DOHH2 (cell line): ENCODE measurements around the gene CD151.

Experiments used
- H3F3A ChIP-seq: fragments of 200-600 bp; sonication (generic), shearing (Covaris generic); 2 replicates; pipeline ENCODE4 v1.6.0; 2016; ENCODE audit warnings: antibody characterized with exemption, mild to moderate bottlenecking; ENCODE audit not compliant: control insufficient read depth, insufficient read depth
- H3K27ac ChIP-seq: fragments of 200-600 bp; sonication (generic); 2 replicates; pipeline ENCODE4 v1.5.1; 2014; ENCODE audit warnings: low read depth, mild to moderate bottlenecking, low read length, moderate library complexity
- H3K27me3 ChIP-seq: fragments of 200-600 bp; sonication (generic); 2 replicates; pipeline ENCODE4 v1.6.1; 2014; ENCODE audit warnings: mild to moderate bottlenecking, low read length, mixed read lengths; ENCODE audit not compliant: control insufficient read depth
- H3K36me3 ChIP-seq: fragments of 200-600 bp; sonication (generic); 2 replicates; pipeline ENCODE4 v1.6.1; 2014; ENCODE audit warnings: mild to moderate bottlenecking, low read length, moderate library complexity, mixed read lengths; ENCODE audit not compliant: control insufficient read depth
- H3K4me1 ChIP-seq: fragments of 200-600 bp; sonication (generic); 2 replicates; pipeline ENCODE4 v1.6.1; 2014; ENCODE audit warnings: mild to moderate bottlenecking, low read length, mixed read lengths; ENCODE audit not compliant: control insufficient read depth
- H3K4me2 ChIP-seq: fragments of 200-600 bp; sonication (generic); 2 replicates; pipeline ENCODE4 v1.6.0; 2014; ENCODE audit warnings: mild to moderate bottlenecking, low read length, moderate library complexity
- H3K4me3 ChIP-seq: fragments of 200-600 bp; sonication (generic); 2 replicates; pipeline ENCODE4 v1.5.1; 2014; ENCODE audit warnings: mild to moderate bottlenecking, low read length, mixed read lengths
- H3K79me2 ChIP-seq: fragments of 200-600 bp; sonication (generic); 2 replicates; pipeline ENCODE4 v1.6.1; 2014; ENCODE audit warnings: mild to moderate bottlenecking, low read length, mixed read lengths; ENCODE audit not compliant: control insufficient read depth
- H3K9me2 ChIP-seq: fragments of 200-600 bp; sonication (generic); replicated peaks from 2 replicates; pipeline ENCODE4 v1.6.1; 2014; ENCODE audit warnings: mild to moderate bottlenecking, low read length, mixed read lengths; ENCODE audit not compliant: control insufficient read depth
- H3K9me3 ChIP-seq: fragments of 200-600 bp; sonication (generic); 2 replicates; pipeline ENCODE4 v1.6.1; 2014; ENCODE audit warnings: antibody characterized with exemption, low read length, mixed read lengths; ENCODE audit not compliant: control insufficient read depth, insufficient read depth
- H4K20me1 ChIP-seq: fragments of 200-600 bp; sonication (generic); 2 replicates; pipeline ENCODE4 v1.6.0; 2014; ENCODE audit warnings: low read depth, mild to moderate bottlenecking, antibody characterized with exemption, low read length, moderate library complexity; ENCODE audit not compliant: control insufficient read depth, insufficient read depth
- EZH2phosphoT487 ChIP-seq: fragments of 200-600 bp; sonication (generic); IDR thresholded peaks from 2 replicates; pipeline ENCODE4 v1.6.1; 2017; ENCODE audit warnings: borderline replicate concordance, mild to moderate bottlenecking, antibody characterized with exemption, low read length, moderate library complexity, mixed read lengths
- TF ChIP-seq, protein P1 (sequence below): fragments of 200-600 bp; sonication (generic); IDR thresholded peaks from one replicate; pipeline ENCODE4 v1.5.1; 2014; ENCODE audit warnings: antibody characterized with exemption, mild to moderate bottlenecking, low read depth, low read length; ENCODE audit not compliant: poor library complexity, severe bottlenecking

CD151 gene

DNA sequence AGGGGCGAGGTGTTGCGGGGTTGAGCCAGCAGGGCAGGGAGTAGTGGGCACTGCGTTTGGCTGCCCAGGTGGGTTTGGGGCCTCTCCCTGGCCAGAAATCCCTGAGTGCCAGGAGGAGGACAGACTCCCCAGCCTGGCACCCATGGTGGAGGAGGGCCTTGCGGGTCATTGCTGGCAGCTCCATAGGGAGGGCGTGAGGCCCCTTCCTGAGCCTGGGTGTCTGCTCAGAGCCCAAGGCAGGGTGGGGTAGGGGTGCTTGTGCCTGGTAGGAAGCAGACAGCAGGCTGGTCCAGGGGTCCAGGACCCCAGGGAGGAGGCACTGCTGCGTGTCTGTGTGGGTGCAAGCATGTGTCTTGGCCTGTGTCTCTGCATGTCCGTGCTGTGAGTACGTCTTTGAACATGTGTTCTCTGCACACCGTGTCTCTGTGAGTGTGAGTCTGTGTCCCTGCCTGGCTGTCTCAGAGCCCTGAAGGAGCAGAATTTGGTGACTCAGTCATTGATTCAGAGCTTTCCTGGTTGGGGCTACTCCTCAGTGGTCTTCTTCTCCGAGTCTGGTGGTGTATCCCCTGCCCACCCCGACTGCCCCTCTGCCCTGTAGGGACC, 13.8 kb downstream of the CD151 start:
- no peak overlapping the region for H3K4me2 ChIP-seq
- peaks cover 8% of the 10 kb centered on the region for H3K79me2 ChIP-seq
- H3K9me3 ChIP-seq, result no peaks in the 10 kb centered on the region
- H3K27me3 ChIP-seq, result peaks cover 29% of the 10 kb centered on the region
- TF ChIP-seq, protein P1, sequence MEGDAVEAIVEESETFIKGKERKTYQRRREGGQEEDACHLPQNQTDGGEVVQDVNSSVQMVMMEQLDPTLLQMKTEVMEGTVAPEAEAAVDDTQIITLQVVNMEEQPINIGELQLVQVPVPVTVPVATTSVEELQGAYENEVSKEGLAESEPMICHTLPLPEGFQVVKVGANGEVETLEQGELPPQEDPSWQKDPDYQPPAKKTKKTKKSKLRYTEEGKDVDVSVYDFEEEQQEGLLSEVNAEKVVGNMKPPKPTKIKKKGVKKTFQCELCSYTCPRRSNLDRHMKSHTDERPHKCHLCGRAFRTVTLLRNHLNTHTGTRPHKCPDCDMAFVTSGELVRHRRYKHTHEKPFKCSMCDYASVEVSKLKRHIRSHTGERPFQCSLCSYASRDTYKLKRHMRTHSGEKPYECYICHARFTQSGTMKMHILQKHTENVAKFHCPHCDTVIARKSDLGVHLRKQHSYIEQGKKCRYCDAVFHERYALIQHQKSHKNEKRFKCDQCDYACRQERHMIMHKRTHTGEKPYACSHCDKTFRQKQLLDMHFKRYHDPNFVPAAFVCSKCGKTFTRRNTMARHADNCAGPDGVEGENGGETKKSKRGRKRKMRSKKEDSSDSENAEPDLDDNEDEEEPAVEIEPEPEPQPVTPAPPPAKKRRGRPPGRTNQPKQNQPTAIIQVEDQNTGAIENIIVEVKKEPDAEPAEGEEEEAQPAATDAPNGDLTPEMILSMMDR, result no peak
- TF ChIP-seq EZH2phosphoT487, result no peak
- H3K9me2 ChIP-seq, result no peaks in the 10 kb centered on the region
- H4K20me1 ChIP-seq, result peaks cover 4% of the 10 kb centered on the region; the same call in 1 of the 2 replicates
- peaks cover 4% of the 10 kb centered on the region; the same call in 1 of the 2 replicates for H3K36me3 ChIP-seq
- peaks cover 33% of the 10 kb centered on the region for H3K4me1 ChIP-seq
- H3F3A ChIP-seq, result no peaks in the 10 kb centered on the region
- no peak overlapping the region for H3K27ac ChIP-seq
- no peak overlapping the region for H3K4me3 ChIP-seq

DNA sequence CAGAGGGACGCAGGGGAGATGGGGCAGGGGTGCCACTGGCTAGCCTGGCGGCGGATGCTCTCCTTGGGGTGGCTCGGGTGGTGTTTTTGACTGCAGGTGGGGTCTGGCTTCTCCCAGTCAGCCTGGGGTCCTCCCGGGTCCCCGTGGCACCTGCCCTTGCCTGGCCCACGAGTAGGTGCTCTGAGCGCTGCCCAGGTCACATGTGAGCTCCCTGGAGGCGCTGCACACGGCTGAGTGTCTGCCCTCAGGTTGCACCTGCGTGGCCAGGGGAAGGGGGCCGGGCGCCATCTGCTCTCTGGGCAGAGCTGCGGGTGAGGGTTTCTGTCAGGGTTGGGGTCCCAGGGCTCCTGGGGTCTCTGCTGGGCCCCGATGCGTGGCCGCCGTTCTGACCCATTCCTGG, 15.1 kb downstream of the CD151 start:
- Histone ChIP-seq H3K4me3 (no peak overlapping the region), H3K4me1 (peaks cover 33% of the 10 kb centered on the region), H3K27me3 (peaks cover 29% of the 10 kb centered on the region), H3F3A (no peaks in the 10 kb centered on the region), H3K9me3 (no peaks in the 10 kb centered on the region), H3K4me2 (no peak overlapping the region), H3K27ac (no peak overlapping the region), H3K9me2 (no peaks in the 10 kb centered on the region), H4K20me1 (peaks cover 4% of the 10 kb centered on the region; the same call in 1 of the 2 replicates), H3K79me2 (no peaks in the 10 kb centered on the region), H3K36me3 (no peaks in the 10 kb centered on the region)
- TF ChIP-seq, protein P1, result no peak
- no peak for TF ChIP-seq EZH2phosphoT487

DNA sequence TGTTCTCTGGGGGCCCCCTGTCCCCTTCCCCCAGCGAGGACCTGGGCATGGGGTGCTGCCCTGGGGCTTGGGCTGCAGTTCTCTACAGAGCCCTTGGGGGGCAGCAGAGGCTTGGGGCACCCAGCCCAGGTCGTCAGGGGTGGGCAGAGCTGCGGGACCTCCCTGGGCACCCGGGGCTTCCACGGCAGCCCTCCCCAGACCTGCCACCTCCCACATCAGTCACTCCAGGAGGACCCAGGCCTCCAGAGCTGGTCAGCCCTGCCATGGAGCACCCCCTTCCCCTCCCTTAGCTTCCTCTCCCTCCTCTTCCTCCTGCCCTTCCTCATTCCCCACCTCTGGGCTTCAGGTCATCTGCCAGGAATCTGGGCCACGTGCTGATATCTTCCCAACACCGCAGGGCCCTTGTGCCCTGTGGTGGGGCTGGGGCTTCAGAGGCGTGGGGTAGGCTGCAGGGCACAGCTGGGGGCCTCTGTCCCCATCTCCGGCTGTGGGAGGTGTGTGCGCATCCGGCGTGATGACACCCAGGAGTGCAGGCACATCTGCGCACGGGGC, 15.7 kb downstream of the CD151 start:
- no peaks in the 10 kb centered on the region for H3K9me3 ChIP-seq

More for the DNA sequence above, 15.7 kb downstream of the CD151 start:
- no peak overlapping the region for H3K27ac ChIP-seq
- H3K27me3 ChIP-seq, result peaks cover 26% of the 10 kb centered on the region
- no peaks in the 10 kb centered on the region for H3K9me2 ChIP-seq
- no peaks in the 10 kb centered on the region for H3F3A ChIP-seq
- no peaks in the 10 kb centered on the region for H3K36me3 ChIP-seq
- H3K4me2 ChIP-seq, result peak overlapping the region; percentile 82
- H3K79me2 ChIP-seq, result no peaks in the 10 kb centered on the region
- peaks cover 4% of the 10 kb centered on the region; the same call in 1 of the 2 replicates for H4K20me1 ChIP-seq
- peak overlapping the region; percentile 67 for H3K4me3 ChIP-seq
- peaks cover 30% of the 10 kb centered on the region for H3K4me1 ChIP-seq
- TF ChIP-seq, protein P1, result peak; percentile 91
- TF ChIP-seq EZH2phosphoT487, result no peak
